GM12875 (cell line): ENCODE data around the gene TCOF1.

Experiments
- H3K4me3 ChIP-seq: one replicate; pipeline ENCODE4 v1.5.1; 2011; ENCODE audit warnings: low read depth, low read length, control low read depth
- TF ChIP-seq, protein P1 (sequence below): IDR thresholded peaks from 2 replicates; pipeline ENCODE4 v1.5.1; 2011; ENCODE audit warnings: low read depth, mild to moderate bottlenecking, control low read depth, inconsistent platforms, low read length, moderate library complexity, borderline replicate concordance; ENCODE audit not compliant: insufficient read depth

The TCOF1 gene

DNA sequence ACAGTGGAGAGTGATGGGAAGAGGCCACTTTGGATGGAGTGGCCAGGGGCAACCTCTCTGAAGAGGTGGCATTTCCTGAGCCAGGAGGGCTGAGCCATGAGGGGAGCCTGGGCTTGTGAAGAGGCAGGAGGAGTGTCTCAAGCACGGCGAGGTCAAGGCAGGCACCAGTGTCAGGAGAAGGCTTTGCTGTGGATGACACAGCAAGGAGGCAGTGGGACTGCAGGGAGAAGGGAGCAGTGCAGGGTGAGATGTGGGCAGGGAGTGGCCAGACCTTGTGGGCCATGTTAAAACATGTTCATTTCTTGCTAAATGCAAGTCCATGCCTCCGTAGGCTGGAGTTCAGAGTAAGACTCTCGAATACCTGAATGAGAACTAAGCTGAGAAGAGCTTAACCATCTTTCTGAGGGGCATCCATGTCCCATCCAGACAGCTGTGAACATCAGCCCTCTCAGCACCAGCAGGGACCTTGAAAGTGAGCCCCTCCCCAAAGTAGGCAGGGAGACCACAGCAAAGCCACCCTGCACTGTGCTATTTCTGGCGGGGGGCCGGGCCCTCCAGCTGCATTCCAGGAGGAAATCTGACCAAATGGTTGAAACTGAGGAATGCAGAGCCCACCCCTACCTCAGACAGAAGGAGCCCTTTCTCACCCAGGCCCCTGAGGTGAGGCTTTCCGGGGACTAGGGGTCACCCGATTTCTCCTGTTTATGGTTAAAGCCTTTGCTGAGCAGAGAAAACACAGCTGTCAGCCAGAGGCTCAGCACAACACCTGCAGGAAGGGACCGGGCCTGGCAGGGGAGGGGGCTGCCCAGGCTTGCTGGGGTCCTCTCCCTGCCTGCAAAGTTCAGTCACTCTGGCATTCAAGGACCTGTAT lies 38.6 kb upstream of the TCOF1 start:
- TF ChIP-seq, protein P1, sequence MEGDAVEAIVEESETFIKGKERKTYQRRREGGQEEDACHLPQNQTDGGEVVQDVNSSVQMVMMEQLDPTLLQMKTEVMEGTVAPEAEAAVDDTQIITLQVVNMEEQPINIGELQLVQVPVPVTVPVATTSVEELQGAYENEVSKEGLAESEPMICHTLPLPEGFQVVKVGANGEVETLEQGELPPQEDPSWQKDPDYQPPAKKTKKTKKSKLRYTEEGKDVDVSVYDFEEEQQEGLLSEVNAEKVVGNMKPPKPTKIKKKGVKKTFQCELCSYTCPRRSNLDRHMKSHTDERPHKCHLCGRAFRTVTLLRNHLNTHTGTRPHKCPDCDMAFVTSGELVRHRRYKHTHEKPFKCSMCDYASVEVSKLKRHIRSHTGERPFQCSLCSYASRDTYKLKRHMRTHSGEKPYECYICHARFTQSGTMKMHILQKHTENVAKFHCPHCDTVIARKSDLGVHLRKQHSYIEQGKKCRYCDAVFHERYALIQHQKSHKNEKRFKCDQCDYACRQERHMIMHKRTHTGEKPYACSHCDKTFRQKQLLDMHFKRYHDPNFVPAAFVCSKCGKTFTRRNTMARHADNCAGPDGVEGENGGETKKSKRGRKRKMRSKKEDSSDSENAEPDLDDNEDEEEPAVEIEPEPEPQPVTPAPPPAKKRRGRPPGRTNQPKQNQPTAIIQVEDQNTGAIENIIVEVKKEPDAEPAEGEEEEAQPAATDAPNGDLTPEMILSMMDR: no peak

DNA sequence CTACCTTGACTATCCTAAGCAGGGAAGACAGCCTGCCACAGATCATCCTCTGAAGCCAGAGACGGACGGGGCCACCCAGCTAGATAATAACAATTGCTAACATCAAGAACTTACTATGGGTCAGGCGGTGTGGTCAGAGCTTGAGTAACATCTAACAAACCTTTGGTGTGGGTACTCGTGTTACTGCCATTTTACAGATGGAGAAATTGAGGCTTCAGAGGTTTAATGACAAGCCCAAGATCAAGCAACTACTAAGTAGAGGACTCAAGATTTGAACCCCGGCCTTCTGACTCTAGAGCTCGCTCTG lies 38.1 kb upstream of the TCOF1 start:
- TF ChIP-seq, protein P1: no peak
- H3K4me3 ChIP-seq: no peak overlapping the region

More for the DNA sequence above, 38.6 kb upstream of the TCOF1 start:
- H3K4me3 ChIP-seq: no peak overlapping the region

DNA sequence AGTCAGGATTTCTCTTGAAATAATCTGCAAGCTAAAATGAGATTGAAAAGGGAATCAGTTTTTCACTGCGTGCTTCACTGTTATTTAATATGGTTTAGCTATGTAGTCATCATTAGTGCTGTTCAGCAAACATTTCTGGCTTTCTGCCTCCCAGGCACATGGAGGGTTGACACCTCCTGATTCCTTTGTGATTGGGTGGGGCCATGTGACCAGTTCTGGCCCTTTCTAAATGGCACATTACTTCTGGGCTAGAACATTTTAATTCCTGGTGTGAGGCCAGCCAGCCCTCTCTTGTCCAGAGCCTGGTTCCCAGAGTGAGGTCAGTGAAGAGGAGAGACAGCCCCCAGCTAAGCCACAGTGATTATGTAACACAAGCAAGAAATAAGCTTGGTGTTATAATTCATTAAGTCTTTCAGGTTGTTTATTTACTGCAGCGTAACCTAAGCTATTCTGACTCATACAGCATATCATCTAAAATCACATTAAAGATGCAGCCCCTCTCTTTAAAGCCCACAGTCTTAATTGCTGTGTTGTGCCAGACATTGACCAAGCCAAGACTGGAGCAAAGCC lies 37.4 kb upstream of the TCOF1 start:
- TF ChIP-seq, protein P1: no peak
- no peak overlapping the region for H3K4me3 ChIP-seq

DNA sequence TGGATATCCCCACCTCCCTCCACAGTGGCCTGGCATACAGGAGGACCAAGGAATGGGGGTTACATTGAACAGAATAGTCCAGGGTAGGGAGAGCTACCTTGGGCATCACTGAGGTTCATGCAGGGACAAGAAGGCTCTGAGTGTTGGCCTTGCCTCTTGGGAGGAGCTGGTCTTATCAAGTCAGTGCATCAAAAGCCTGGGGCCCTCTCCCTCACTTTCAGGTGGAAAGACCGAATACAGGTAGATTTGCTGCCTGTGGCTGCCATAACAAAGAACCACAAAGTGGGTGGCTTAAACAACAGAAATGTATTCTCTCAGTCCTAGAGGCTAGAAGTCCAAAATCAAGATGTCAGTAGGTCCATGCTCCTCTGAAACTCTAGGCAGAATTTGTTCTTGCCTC lies 36.3 kb upstream of the TCOF1 start:
- TF ChIP-seq, protein P1: no peak
- no peak overlapping the region for H3K4me3 ChIP-seq

DNA sequence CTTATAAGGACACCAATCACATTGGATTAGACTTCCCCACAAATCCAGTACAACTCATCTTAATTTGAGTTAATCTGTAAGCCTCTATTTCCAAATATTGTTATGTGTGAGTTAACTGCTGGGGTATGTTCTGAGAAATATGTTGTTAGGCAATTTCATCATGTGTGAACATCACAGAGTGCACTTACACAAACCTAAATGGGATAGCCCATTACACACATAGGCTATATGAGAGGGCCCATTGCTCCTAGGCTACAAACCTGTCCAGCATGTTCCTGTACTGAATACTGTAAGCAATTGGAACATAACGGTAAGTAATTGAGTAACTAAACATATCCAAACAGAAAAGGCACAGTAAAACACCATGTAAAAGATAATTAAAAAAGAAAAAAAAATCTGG lies 35.7 kb upstream of the TCOF1 start:
- H3K4me3 ChIP-seq: no peak overlapping the region
- TF ChIP-seq, protein P1: no peak

DNA sequence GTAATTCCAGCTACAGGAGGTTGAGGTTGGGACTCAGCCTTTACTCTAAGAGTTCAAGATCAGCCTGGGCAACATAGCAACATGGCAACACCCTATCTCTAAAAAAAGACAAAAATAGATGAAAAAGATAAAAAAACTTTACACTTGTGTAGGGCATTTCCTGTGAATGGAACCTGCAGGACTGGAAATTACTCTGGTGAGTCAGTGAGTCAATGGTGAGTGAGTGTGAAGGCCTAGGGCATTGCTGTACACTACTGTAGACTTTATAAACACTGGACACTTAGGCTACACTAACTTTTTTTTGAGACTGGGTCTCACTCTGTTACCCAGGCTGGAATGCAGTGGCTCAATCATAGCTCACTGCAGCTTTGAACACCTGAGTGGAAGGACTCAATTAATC lies 35.3 kb upstream of the TCOF1 start:
- TF ChIP-seq, protein P1: no peak
- no peak overlapping the region for H3K4me3 ChIP-seq

DNA sequence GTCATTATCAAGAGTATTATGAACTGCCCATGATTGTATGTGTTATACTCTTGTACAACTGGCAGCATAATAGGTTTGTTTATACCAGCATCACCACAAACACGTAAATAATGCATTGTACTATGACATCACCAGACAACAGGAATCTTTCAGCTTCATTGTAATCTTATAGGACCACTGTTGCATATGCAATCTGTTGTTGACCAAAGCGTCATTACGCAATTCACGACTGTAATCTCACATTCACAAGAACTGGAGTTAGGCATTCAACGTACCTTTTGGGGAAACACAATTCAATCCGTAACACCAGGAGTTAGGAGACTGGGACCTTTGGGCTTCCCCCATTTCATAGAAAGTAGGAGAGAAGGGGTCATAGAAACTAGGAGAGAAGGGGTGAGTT lies 34.4 kb upstream of the TCOF1 start:
- TF ChIP-seq, protein P1: no peak
- no peak overlapping the region for H3K4me3 ChIP-seq
